Effector memory CD4-positive, alpha-beta T cell (primary cell): ENCODE measurements around the gene CXorf58.

ENCODE experiments used
- DNase-seq, 3 donors: peaks; one replicate each; pipeline ENCODE4 v3.0.0-alpha.2; 2020
- H3K27ac ChIP-seq: 2 replicates; pipeline ENCODE4 v1.7.0; 2013; ENCODE audit warnings: mild to moderate bottlenecking, low read length, moderate library complexity; ENCODE audit not compliant: insufficient read depth, poor library complexity, severe bottlenecking
- H3K27me3 ChIP-seq: replicated peaks from 2 replicates; pipeline ENCODE4 v1.7.0; 2013; ENCODE audit warnings: mild to moderate bottlenecking, low read length; ENCODE audit not compliant: insufficient read depth, control insufficient read depth, poor library complexity, severe bottlenecking
- H3K36me3 ChIP-seq: 2 replicates; pipeline ENCODE4 v1.7.0; 2013; ENCODE audit warnings: mild to moderate bottlenecking, low read length, moderate library complexity; ENCODE audit not compliant: control insufficient read depth, insufficient read depth
- H3K4me1 ChIP-seq: 2 replicates; pipeline ENCODE4 v1.7.0; 2013; ENCODE audit warnings: low read length, mild to moderate bottlenecking; ENCODE audit not compliant: control insufficient read depth, insufficient read depth, poor library complexity, severe bottlenecking
- H3K4me3 ChIP-seq: 2 replicates; pipeline ENCODE4 v1.7.0; 2013; ENCODE audit warnings: low read length, low read depth, mild to moderate bottlenecking; ENCODE audit not compliant: insufficient read depth, poor library complexity, severe bottlenecking
- H3K9me3 ChIP-seq: 2 replicates; pipeline ENCODE4 v1.7.0; 2013; ENCODE audit warnings: mild to moderate bottlenecking, low read length, moderate library complexity; ENCODE audit not compliant: control insufficient read depth

Gene CXorf58

GRCh38 chrX:23900220-23900797 is 7.5 kb upstream of the CXorf58 start:
- no peak overlapping the region for H3K4me3 ChIP-seq
- DNase-seq: no peak
- H3K36me3 ChIP-seq: no peaks in the 10 kb centered on the region
- H3K9me3 ChIP-seq: no peaks in the 10 kb centered on the region
- no peaks in the 10 kb centered on the region for H3K27me3 ChIP-seq
- H3K27ac ChIP-seq: no peak overlapping the region
- no peaks in the 10 kb centered on the region for H3K4me1 ChIP-seq

GRCh38 chrX:23901060-23901459 is 6.7 kb upstream of the CXorf58 start:
- Histone ChIP-seq H3K36me3 (no peaks in the 10 kb centered on the region), H3K27me3 (no peaks in the 10 kb centered on the region), H3K27ac (no peak overlapping the region), H3K4me3 (no peak overlapping the region), H3K9me3 (no peaks in the 10 kb centered on the region), H3K4me1 (no peaks in the 10 kb centered on the region)
- DNase-seq: no peak

GRCh38 chrX:23901805-23902204 is 6.0 kb upstream of the CXorf58 start:
- H3K9me3 ChIP-seq: no peaks in the 10 kb centered on the region
- no peak overlapping the region for H3K4me3 ChIP-seq
- no peak overlapping the region for H3K27ac ChIP-seq
- DNase-seq: no peak
- no peaks in the 10 kb centered on the region for H3K27me3 ChIP-seq
- H3K4me1 ChIP-seq: no peaks in the 10 kb centered on the region
- no peaks in the 10 kb centered on the region for H3K36me3 ChIP-seq

- Histone ChIP-seq H3K36me3 (no peaks in the 10 kb centered on the region), H3K9me3 (no peaks in the 10 kb centered on the region), H3K4me3 (no peak overlapping the region), H3K27me3 (no peaks in the 10 kb centered on the region), H3K4me1 (peaks cover 3% of the 10 kb centered on the region), H3K27ac (no peak overlapping the region)
- no peak for DNase-seq
Measured at GRCh38 chrX:23902419-23902818, 5.4 kb upstream of the CXorf58 start.

GRCh38 chrX:23904096-23904495 is 3.7 kb upstream of the CXorf58 start:
- Histone ChIP-seq H3K27me3 (no peaks in the 10 kb centered on the region), H3K4me1 (peaks cover 6% of the 10 kb centered on the region), H3K4me3 (no peak overlapping the region), H3K27ac (no peak overlapping the region), H3K36me3 (no peaks in the 10 kb centered on the region), H3K9me3 (no peaks in the 10 kb centered on the region)
- no peak for DNase-seq

- no peaks in the 10 kb centered on the region for H3K36me3 ChIP-seq
- H3K4me1 ChIP-seq: peaks cover 6% of the 10 kb centered on the region
- no peaks in the 10 kb centered on the region for H3K9me3 ChIP-seq
- peak overlapping the region; percentile 80 for H3K27ac ChIP-seq
- DNase-seq: no peak
- H3K27me3 ChIP-seq: no peaks in the 10 kb centered on the region
- H3K4me3 ChIP-seq: peak overlapping the region; percentile 51
Measured at GRCh38 chrX:23907111-23907497, 702 bp upstream of the CXorf58 start.

- DNase-seq: no peak
- Histone ChIP-seq H3K4me1 (peaks cover 6% of the 10 kb centered on the region), H3K27ac (peak overlapping the region; percentile 70)
Measured at GRCh38 chrX:23908219-23909004, 606 bp downstream of the CXorf58 start.

GRCh38 chrX:23911126-23911835 is 3.5 kb downstream of the CXorf58 start:
- H3K4me1 ChIP-seq: peaks cover 6% of the 10 kb centered on the region
- no peaks in the 10 kb centered on the region for H3K27me3 ChIP-seq
- no peaks in the 10 kb centered on the region for H3K36me3 ChIP-seq
- H3K27ac ChIP-seq: no peak overlapping the region
- H3K9me3 ChIP-seq: no peaks in the 10 kb centered on the region
- no peak for DNase-seq
- no peak overlapping the region for H3K4me3 ChIP-seq

More at GRCh38 chrX:23908219-23909004, 606 bp downstream of the CXorf58 start:
- no peaks in the 10 kb centered on the region for H3K36me3 ChIP-seq
- no peak overlapping the region for H3K4me3 ChIP-seq
- no peaks in the 10 kb centered on the region for H3K27me3 ChIP-seq
- H3K9me3 ChIP-seq: no peaks in the 10 kb centered on the region

GRCh38 chrX:23919148-23919547 is 11.3 kb downstream of the CXorf58 start:
- no peaks in the 10 kb centered on the region for H3K27me3 ChIP-seq
- H3K4me3 ChIP-seq: no peak overlapping the region
- H3K27ac ChIP-seq: no peak overlapping the region

More at GRCh38 chrX:23919148-23919547, 11.3 kb downstream of the CXorf58 start:
- H3K4me1 ChIP-seq: no peaks in the 10 kb centered on the region
- no peak for DNase-seq
- H3K36me3 ChIP-seq: no peaks in the 10 kb centered on the region
- H3K9me3 ChIP-seq: no peaks in the 10 kb centered on the region
